Omental fat pad (tissue), 4 donors: ENCODE data around the gene STMN1. TPM values are rescaled to one million over a fixed set of nuclear protein-coding genes. Genes with fewer than 3 reads are reported as not detected.
A peak's percentile ranks its signal among the peaks of the same experiment; 100 is the strongest.

Source experiments
- ATAC-seq: fragments of 150-250 bp; one replicate; pipeline ENCODE4 v1.9.1; 2016; ENCODE audit warnings: mild to moderate bottlenecking, moderate library complexity; ENCODE audit not compliant: low FRiP score
- DNase-seq: peaks from one replicate; pipeline ENCODE4 v3.0.0-alpha.2; 2019; ENCODE audit warnings: low spot score
- CTCF ChIP-seq, 3 donors: fragments of 450-650 bp; IDR thresholded peaks; one replicate each; pipeline ENCODE4 v1.5.1; 2016 to 2017; ENCODE audit warnings: antibody characterized with exemption in 3 of 3, mild to moderate bottlenecking in 3 of 3, moderate library complexity in 2 of 3
- total RNA-seq, 4 donors: library from RNA; depleted of rRNA; stranded (reverse); fragments of >200 nt; gene quantifications; one replicate each; pipeline ENCODE4 v1.1.0, GENCODE V29; 2016

STMN1 gene
- 10 to 100 TPM; 19.5 to 41.0 (median 29.7) TPM for total RNA-seq

GRCh38 chr1:25905680-25906643, at the start of gene STMN1:
TSS of gene STMN1 (minus strand) at chr1:25906419. CDS start at chr1:25904676, 1,743 bp downstream.
- ATAC-seq, result peak; percentile 80
- peak; percentile 62 for DNase-seq
- no peak for TF ChIP-seq CTCF (IDR thresholded peaks at IDR 0.05)

GRCh38 chr1:25955553-25955952, 49.3 kb upstream of the STMN1 start:
- no peak for DNase-seq
- ATAC-seq, result no peak
- TF ChIP-seq CTCF (IDR thresholded peaks at IDR 0.05), result no peak

- ATAC-seq (peak; percentile 90), DNase-seq (no peak)
- no peak for TF ChIP-seq CTCF (IDR thresholded peaks at IDR 0.05)
Observed at GRCh38 chr1:25954282-25954938, 48.2 kb upstream of the STMN1 start.

GRCh38 chr1:25952841-25953401, 46.7 kb upstream of the STMN1 start:
- DNase-seq (no peak), ATAC-seq (no peak)
- TF ChIP-seq CTCF (IDR thresholded peaks at IDR 0.05), result no peak

GRCh38 chr1:25948641-25949040, 42.4 kb upstream of the STMN1 start:
- TF ChIP-seq CTCF (IDR thresholded peaks at IDR 0.05), result no peak
- no peak for DNase-seq
- ATAC-seq, result no peak

- DNase-seq, result no peak
- no peak for TF ChIP-seq CTCF (IDR thresholded peaks at IDR 0.05)
- no peak for ATAC-seq
Observed at GRCh38 chr1:25947027-25947426, 40.8 kb upstream of the STMN1 start.
